Frontal cortex (tissue), 4 donors: ENCODE measurements around the gene KDM6A. TPM values are rescaled to one million over a fixed set of nuclear protein-coding genes. Genes with fewer than 3 reads are reported as not detected.
A peak's percentile ranks its signal among the peaks of the same experiment; 100 is the strongest.
"Not testable (repeated sequence)": the region's sequence is repeated elsewhere in the genome, so short reads cannot be mapped to it uniquely, and the experiment has no call there.

Source experiments
- DNase-seq, 2 donors: peaks; one replicate each; pipeline ENCODE4 v3.0.0; 2012; ENCODE audit warnings: low spot score in 2 of 2
- FAIRE-seq: peaks from 2 replicates; lab custom pipeline; 2012; peaks lifted over from hg19 to GRCh38; lab: Jason Lieb, UNC
- total RNA-seq: library from RNA; depleted of rRNA; stranded (reverse); fragments of >200 nt; gene quantifications from one replicate; pipeline ENCODE4 v1.2.3, GENCODE V29; 2014
- donor health status: control.
- donor health status: control.
- donor health status: control.

The KDM6A gene
- total RNA-seq, 1 donor from 2014 or later: 27.7 TPM

DNA sequence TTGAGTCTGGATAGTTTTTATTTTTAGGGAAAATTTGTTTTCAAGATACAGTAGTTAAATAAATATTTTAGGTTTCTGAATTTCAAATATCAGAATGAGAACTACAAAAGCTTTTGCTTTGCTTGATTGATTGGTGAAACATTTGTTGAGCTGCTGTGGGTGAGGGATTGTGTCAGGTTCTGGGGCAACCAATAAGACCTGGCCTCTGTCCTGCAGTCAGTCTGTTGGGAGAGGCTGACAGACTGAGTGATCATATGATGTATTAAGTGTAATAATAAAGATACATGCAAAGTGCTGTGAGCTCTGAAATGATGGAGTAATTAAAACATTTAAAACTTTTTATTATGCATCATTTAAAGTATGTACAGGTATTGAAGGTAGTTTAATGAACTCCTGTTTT lies 9.6 kb downstream of the KDM6A start:
- no peak for FAIRE-seq
- DNase-seq: no peak

DNA sequence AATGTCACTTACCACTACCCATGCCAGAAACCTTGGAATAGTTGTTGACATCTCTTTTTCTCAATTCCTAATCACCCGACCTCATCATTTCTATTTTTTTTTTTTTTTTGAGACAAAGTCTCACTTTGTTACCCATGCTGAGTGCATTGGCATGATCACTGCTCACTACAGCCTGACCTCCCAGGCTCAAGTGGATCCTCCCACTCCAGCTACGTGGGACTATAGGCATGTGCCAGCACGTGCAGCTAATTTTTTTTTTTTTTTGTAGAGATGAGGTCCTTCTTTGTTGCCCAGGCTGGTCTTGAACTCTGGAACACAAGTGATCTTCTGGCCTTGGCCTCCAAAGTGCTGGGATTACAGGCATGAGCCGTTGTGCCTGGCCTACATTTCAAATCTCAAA lies 12.0 kb downstream of the KDM6A start:
- FAIRE-seq (no peak), DNase-seq (no peak)

DNA sequence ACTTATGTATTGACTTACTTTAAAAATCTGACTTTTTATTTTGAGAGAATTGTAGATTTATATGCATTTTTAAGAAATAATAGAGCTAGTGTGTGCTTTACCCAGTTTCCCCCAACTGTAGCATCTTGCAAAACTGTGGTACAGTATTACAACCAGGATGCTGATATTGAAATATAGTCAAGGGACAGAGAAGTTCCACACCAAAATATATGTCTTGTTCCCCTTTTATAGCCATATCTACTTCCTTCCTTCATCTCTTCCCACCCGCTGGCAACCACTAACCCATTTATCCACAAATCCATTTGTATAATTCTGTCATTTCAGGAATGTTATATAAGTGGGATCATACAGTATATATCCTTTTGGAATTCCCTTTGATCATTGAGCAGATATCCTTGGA lies 16.8 kb downstream of the KDM6A start:
- no peak for FAIRE-seq
- no peak for DNase-seq

DNA sequence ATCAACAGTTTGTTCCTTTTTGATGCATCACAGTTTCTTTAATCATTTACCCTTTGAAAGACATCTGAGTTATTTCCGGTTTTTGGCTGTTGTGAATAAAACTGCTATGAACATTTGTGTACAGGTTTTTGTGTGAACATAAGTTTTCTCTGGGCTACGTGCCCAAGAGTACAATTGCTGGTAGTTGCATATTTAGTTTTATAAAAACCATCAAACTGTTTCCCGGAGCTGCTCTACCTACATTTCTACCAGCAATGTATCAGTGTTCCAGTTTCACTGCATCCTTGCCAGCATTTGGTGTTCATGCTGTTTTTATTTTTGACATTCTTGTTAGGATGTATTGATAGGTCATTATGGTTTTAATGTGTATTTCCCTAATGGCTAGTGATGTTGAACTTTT lies 17.3 kb downstream of the KDM6A start:
- no peak for DNase-seq
- no peak for FAIRE-seq

DNA sequence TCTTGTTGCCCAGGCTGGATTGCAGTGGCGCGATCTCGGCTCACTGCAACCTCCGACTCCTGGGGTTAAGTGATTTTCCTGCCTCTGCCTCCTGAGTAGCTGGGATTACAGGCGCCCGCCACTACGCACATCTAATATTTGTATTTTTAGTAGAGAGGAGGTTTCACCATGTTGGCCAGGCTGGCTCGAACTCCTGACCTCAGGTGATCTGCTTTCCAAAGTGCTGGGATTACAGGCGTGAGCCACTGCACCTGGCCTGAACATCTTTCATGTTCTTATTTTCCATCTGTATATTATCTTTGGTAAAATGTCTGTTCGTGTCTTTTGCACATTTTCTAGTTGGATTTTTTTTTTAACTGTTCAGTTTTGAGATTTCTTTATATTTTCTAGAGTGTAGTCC lies 17.7 kb downstream of the KDM6A start:
- FAIRE-seq, DNase-seq: not testable (repeated sequence)

DNA sequence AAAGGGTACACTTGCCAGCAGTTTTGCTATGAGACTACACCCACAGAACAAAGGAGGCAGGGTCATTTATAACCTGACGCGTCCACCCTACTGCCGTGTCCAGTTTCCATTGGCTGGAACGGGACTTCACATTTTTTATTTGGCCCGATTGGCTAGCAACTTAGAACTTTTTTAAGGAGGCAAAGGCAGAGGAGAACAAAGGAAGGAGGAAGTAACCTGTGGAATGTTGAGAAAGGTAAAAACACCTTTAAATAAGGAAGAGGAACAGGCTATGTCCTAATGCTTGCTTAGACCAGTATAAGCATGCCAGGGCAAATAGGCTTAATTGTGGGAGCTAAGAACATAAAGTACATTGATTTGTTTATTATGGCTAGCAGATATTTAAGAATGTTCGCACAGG lies 18.7 kb downstream of the KDM6A start:
- DNase-seq (no peak), FAIRE-seq (no peak)

DNA sequence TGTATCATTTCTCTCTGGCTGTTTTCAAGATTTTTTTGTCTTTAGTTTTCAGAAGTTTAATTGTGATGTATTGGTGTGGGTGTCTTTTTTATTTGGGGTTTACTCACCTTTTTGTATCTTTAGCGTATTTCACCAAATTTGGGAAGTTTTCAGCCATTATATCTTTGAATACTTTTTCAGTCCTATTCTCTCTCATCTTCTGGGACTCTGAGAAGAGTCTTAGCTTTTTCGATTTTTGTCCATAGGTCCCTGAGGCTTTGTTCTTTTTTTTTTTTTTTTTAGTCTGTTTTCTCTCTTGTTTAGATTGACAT lies 23.8 kb downstream of the KDM6A start:
- no peak for DNase-seq
- no peak for FAIRE-seq

DNA sequence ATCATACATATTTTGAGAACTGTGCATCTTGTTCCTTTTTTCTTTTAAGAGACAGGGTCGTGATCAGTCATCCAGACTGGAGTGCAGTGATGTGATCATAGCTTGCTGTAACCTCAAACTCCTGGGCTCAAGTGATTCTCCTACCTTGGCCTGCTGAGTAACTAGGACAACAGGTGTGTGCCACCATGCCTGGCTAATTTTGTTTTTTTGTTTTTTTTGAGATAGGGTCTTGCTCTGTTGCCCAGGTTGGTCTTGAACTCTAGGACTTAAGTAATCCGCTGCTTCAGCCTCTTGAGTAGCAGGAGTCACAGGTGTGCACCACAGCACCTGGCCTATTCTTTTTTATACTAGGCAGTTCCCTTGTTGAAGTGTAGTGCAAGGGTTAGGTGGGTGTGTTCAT lies 24.6 kb downstream of the KDM6A start:
- DNase-seq: no peak
- FAIRE-seq: no peak

DNA sequence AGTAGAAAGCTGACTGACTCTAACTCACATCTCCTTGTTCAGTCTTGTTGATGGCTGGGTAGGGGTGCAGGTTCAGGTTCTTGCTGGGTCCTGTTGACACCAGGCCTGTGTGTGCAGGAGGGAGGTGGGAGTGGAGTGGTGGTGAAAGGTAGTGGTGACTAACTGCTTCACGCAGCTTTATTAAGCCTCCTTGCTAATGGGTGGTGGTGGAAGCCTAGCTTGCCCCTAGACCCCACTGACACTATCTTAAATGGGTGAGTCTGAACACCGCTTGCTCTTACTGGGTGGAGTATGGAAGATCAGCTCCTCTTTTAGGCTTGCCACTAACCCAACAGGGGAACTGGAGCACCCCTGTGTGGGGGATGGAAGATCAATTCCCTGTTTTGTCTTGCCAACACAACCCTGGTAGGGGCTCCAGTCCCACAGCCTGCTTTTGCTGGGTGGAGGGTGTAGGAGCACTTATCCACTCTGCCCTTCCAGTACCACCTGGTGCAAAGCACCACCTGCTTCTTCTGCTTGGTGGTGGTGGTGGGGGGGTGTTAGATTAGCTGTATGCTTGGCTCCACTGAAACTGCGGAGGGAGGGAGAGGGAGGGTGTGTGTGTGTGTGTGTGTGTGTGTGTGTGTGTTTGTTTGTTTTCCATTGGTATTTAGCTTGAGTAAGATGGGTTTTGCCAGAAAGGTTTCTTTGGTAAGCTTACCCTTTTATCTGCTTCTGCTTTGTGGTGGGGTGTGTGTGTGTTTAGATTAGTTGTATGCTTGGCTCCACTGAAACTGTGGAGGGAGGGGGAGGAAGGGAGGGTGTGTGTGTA lies 25.6 kb downstream of the KDM6A start:
- no peak for FAIRE-seq
- no peak for DNase-seq

DNA sequence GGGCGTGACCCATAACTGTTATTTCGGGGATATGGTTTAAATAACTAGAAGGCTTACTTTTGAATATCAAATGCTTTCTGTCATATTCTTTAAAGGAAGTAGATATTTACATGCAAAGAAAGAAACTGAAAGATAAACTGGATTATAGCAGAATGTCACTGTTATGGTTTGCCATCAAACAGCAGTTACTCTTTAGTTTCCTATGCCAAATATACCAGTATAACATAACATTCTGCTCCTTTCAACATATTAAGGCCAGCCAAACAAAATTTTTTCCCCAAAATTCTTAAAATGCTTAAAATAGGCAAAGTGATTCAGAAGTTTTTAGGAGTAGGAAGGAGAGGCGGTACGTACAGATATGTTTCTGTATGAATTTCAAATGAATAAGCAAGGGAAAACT lies 27.0 kb downstream of the KDM6A start:
- DNase-seq (no peak), FAIRE-seq (no peak)

DNA sequence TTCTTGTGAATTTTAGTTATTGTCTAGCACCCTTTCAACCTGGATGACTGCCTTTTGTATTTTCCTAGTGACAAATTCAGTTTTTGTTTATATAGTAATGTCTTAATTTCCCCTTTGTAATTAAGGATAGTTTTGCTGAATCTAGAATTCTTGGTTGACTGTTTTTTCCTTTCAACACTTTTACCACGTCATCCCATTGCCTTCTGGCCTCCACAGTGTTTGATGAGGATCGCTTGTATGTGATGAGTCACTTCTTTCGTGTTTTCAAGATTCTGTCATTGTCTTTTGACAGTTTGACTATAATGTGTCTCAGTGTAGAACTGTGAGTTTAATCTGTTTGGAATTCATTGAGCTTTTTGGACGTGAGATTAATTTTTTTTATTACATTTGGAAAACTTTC lies 30.1 kb downstream of the KDM6A start:
- FAIRE-seq (no peak), DNase-seq (no peak)

DNA sequence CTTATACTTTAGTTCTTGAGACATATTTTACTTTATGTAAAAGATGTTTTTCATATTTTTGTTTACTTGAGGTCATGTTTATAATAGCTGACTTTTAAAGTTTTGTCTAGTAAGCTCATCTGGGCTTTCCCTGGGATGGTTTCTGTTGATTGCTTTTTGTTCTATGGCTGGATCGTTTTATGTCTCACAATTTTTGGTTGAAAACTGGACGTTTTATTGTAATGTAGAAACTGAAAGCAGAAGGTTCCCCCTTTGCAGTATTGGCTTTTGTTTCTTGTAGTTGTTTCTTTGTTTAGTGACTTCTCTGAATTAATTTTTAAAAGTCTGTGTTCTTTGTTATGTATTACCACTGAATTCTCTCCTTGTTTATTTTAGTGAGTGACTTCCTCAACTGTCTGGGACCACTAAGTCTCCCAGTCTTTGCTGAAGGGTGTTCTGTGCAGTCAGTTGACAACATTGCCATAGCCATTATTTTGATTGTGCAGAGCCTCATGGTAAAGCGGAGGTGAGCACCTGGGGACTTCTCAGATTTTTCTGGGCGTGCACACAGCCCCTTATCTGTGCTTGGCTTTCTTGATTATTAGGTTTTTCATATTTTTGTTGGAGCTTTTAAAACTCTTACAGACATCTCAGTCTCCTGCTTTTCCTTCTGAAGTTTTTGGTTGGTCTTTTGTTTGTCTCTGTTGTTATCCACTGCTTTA lies 31.0 kb downstream of the KDM6A start:
- peak; percentile 43 for FAIRE-seq

DNA sequence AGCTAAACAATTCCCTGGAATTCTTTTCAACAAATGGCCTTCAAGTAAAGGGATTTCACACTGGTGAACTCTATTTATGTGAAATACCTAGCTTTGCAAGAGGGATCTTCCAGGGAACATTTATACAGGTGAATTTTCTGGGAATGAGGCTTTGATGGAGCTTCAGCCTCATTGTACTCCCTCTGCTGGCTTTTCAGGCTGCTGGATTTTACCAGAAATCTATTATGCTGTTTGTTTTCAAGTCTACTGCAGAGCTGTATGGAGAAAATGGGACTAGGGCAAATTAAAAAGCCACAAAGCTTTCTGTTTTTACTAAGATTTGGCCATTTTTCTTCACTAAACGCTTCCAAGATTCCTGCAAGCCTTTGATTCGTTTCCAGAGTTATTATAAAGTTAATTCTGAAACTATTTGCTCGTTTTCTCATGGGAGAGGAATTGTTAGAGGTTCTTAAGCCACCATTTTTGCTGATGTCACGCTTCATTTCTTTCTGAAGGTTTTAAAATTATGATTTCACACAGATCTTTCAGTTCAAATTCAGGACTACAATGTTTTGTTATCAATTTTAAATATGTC lies 31.6 kb downstream of the KDM6A start:
- DNase-seq (no peak), FAIRE-seq (no peak)

More for the DNA sequence above, 31.0 kb downstream of the KDM6A start:
- no peak for DNase-seq

DNA sequence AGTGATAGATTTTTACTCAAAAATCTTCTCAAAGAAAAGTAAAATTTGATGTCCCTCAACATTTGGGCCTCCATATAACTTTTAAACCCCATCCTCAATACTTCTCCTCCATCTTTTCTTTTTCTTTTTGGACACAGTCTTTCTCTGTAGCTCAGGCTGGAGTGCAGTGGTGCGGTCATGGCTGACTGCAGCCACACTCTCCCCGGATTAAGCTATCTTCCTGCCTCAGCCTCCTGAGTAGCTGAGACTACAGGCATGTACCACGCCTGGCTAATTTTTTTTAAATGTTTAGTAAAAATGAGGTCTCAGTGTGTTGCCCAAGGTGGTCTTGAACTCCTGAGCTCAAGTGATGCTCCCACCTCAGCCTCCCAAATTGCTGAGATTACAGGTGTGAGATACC lies 33.1 kb downstream of the KDM6A start:
- DNase-seq: no peak
- FAIRE-seq: no peak

DNA sequence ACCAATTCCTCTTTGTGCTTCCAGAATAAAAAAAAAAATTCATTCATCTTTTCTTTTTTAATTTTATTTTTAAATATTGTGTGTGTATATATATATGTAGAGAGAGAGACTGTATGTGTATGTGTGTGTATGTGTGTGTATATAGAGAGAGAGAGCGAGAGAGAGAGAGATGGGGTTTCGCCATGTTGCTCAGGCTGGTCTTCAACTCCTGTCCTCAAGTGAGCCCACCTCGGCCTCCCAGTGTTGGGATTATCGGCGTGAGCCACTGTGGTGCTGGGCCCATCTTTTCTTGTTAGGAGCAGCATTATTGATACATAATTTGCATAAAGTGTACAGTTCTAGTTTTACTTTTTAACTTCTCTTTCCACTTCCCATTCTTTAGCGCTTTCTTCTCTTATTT lies 33.6 kb downstream of the KDM6A start:
- FAIRE-seq: no peak
- DNase-seq: no peak

DNA sequence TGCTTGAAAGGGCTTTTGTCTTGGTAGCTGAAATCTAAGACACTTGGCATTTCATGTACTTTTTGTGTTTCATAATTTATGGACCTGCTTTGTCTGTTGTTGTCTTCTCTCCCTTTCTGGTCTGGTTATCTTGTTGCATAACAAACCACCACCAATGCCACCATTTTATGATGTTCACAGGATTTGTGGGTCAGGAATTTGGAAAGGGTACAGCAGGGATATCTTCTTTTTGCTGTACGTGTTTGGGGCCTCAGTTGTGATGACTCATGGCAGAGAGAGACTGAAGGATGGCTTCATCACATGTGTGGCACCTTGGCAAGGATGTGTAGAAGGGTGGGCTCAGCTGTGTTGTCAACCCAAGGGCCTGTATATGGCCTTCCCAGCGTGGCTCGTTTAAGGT lies 35.2 kb downstream of the KDM6A start:
- peak in 1 of 2 donors; percentile 7 for DNase-seq
- FAIRE-seq: no peak

DNA sequence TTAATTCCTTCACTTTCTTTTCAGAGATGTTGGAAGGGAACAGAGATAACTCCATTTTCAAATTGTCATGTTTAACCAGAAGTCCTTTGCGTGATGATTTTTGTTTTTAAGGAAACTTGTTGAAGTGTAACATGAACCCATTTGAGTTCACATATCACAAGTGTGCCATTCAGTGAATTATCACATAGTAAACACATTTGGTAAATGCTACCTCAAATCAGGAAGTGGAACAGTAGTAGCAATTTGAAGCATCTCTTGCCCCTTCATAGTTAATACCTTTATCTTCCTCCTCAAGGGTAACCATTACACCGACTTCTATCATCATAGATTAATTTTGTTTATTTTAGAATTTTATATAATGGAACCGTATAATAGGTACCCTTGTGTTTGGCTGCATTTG lies 35.8 kb downstream of the KDM6A start:
- DNase-seq (no peak), FAIRE-seq (no peak)

DNA sequence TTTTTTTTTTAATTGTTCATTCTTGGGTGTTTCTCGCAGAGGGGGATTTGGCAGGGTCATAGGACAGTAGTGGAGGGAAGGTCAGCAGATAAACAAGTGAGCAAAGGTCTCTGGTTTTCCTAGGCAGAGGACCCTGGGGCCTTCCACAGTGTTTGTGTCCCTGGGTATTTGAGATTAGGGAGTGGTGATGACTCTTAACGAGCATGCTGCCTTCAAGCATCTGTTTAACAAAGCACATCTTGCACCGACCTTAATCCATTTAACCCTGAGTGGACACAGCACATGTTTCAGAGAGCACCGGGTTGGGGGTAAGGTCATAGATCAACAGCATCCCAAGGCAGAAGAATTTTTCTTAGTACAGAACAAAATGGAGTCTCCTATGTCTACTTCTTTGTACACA lies 37.5 kb downstream of the KDM6A start:
- FAIRE-seq, DNase-seq: not testable (repeated sequence)

DNA sequence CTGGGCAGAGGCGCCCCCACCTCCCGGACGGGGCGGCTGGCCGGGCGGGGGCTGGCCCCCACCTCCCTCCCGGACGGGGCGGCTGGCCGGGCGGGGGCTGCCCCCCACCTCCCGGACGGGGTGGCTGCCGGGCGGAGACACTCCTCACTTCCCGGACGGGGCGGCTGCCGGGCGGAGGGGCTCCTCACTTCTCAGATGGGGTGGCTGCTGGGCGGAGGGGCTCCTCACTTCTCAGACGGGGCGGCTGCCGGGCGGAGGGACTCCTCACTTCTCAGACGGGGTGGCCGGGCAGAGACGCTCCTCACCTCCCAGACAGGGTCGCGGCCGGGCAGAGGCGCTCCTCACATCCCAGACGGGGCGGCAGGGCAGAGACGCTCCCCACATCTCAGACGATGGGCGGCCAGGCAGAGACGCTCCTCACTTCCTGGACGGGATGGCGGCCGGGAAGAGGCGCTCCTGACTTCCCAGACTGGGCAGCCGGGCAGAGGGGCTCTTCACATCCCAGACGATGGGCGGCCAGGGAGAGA lies 38.1 kb downstream of the KDM6A start:
- not testable (repeated sequence) for DNase-seq, FAIRE-seq

DNA sequence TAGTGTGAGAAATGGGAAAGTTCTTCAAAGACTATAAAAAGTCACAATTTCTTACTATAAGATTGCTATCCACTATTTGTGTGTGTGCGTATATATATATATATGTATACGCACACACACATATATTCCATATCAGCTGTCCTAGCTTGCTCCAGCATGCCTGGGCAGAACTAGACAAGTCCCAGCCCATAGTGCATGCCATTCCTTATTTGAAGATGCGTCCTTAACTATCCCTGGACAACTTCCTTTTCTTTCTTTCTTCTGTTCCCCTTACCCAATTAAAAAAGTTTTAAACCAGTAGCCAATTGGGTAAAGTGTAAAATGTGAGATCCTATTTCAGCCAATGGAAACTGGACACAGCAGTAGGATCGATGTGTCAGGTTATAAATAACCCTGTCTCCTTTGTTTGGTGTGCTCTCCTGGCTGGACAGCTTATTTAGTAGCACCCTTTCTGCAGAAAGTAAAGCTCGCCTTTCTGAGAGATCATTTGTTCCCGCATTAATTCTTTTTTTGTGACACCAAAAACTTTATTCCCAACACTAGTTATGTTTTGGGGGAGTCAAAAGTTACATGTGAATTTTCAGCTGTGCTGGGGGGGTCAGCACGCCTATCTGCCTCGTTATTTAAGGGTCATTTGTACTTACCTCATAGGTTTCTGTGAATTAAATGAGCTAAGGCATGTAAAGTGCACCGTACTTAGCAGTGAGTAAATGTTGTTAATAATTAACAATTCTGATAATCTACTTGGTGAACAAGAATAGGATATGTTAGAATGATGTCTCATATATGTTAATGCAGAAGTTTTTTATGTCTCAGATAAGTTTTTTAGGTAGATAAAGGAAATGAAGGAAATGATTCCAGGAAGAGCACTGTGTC lies 40.9 kb downstream of the KDM6A start:
- FAIRE-seq (no peak), DNase-seq (no peak)
